Osteoblast (primary cell): ENCODE measurements around the gene SLC8A2. TPM values are rescaled to one million over a fixed set of nuclear protein-coding genes. Genes with fewer than 3 reads are reported as not detected.

ENCODE experiments used
- DNase-seq: peaks from one replicate; pipeline ENCODE4 v3.0.0; 2011; ENCODE audit warnings: low spot score, mixed read lengths; ENCODE audit not compliant: insufficient read length; ENCODE audit errors: missing footprints
- H2AFZ ChIP-seq: 2 replicates; pipeline ENCODE4 v1.6.0; 2011; ENCODE audit warnings: mild to moderate bottlenecking, low read length
- H3K27ac ChIP-seq: 2 replicates; pipeline ENCODE4 v1.5.1; 2011; ENCODE audit warnings: mild to moderate bottlenecking, low read depth, low read length, moderate library complexity
- H3K27me3 ChIP-seq: 2 replicates; pipeline ENCODE4 v1.6.0; 2012; ENCODE audit warnings: mild to moderate bottlenecking, control low read depth, inconsistent platforms, low read length, moderate library complexity; ENCODE audit not compliant: insufficient read depth
- H3K36me3 ChIP-seq: 2 replicates; pipeline ENCODE4 v1.5.1; 2011; ENCODE audit warnings: mild to moderate bottlenecking, low read length, control low read depth, moderate library complexity; ENCODE audit not compliant: insufficient read depth
- H3K4me1 ChIP-seq: 2 replicates; pipeline ENCODE4 v1.5.1; 2011; ENCODE audit warnings: mild to moderate bottlenecking, low read length, control low read depth, moderate library complexity; ENCODE audit not compliant: insufficient read depth
- H3K4me2 ChIP-seq: 2 replicates; pipeline ENCODE4 v1.6.0; 2011; ENCODE audit warnings: mild to moderate bottlenecking, low read length; ENCODE audit not compliant: insufficient read depth
- H3K4me3 ChIP-seq: fragments of 200-600 bp; sonication (generic); 3 replicates; pipeline ENCODE4 v1.5.1; 2012; ENCODE audit warnings: mild to moderate bottlenecking, low read length, inconsistent platforms; ENCODE audit not compliant: insufficient read depth
- H3K79me2 ChIP-seq: 2 replicates; pipeline ENCODE4 v1.6.0; 2012; ENCODE audit warnings: mild to moderate bottlenecking, low read length, control low read depth, inconsistent platforms; ENCODE audit not compliant: insufficient read depth
- H3K9me3 ChIP-seq: 2 replicates; pipeline ENCODE4 v1.5.1; 2011; ENCODE audit warnings: low read depth, low read length, control low read depth
- H4K20me1 ChIP-seq: 2 replicates; pipeline ENCODE4 v1.6.0; 2012; ENCODE audit warnings: mild to moderate bottlenecking, low read length, control low read depth; ENCODE audit not compliant: insufficient read depth
- CTCF ChIP-seq: IDR thresholded peaks from 2 replicates; pipeline ENCODE4 v1.5.1; 2011; ENCODE audit warnings: mild to moderate bottlenecking, low read depth, low read length, moderate library complexity; ENCODE audit errors: extremely low read depth
- total RNA-seq: library from RNA; depleted of rRNA; stranded (reverse); fragments of >200 nt; gene quantifications from 2 replicates; pipeline ENCODE4 v1.2.3, GENCODE V29; 2012

The SLC8A2 gene
- total RNA-seq, 1 donor, result 0.36 TPM

DNA sequence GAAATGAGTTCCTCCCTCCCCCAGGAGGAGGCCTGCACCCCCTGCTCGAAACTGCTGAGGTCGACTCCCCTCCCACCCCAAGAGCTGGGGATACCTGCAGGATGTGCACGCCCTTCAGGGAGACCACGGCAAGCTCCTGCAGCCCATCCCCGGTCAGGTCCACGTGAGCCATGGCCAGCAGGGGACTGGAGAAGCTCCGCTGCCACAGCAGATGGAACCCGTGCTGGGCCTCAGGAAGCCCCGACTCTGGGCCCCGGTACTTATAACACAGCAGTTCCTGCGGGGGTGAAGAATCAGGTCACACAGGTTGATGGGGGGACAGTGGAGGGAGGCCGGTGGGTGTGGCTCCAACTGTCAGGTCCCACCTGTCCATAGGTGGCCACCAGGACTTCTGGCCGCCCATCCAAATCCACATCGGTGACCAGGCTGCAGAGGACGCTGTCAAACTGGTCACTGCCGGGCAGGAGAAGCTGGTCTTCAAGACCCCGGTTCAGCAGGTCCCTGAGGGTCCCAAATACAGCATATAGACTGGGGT, 4.8 kb upstream of the SLC8A2 start:
- no peaks in the 10 kb centered on the region for H3K36me3 ChIP-seq
- H3K4me2 ChIP-seq, result no peak overlapping the region
- TF ChIP-seq CTCF, result no peak
- H4K20me1 ChIP-seq, result no peaks in the 10 kb centered on the region
- peaks cover 4% of the 10 kb centered on the region for H3K4me1 ChIP-seq
- no peak overlapping the region for H3K27ac ChIP-seq
- no peak overlapping the region for H3K4me3 ChIP-seq
- no peak overlapping the region for H2AFZ ChIP-seq
- H3K27me3 ChIP-seq, result peaks cover 2% of the 10 kb centered on the region
- no peaks in the 10 kb centered on the region for H3K9me3 ChIP-seq
- H3K79me2 ChIP-seq, result no peaks in the 10 kb centered on the region
- no peak for DNase-seq

DNA sequence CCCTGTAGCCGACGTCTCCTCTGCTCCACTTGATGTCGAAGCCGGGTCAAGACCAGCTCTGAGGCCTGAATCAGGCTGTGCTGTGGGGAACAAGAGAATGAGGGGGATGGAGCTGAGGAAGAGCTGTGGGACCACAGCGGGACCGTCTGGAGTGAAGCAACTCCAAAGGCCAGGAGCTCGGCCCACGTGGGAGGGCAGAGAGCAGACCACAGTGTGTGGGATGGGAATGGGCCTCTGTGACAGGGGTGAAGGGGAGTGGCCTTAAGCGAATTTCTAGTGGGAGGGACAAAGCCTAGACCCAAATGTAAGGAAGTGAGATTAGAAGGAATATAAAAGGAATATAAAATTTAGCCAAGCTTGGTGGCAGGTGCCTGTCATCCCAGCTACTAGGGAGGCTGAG, 3.8 kb upstream of the SLC8A2 start:
- no peak for TF ChIP-seq CTCF
- no peak overlapping the region for H2AFZ ChIP-seq
- H3K4me2 ChIP-seq, result no peak overlapping the region
- H3K9me3 ChIP-seq, result no peaks in the 10 kb centered on the region
- H3K4me3 ChIP-seq, result no peak overlapping the region
- no peak overlapping the region for H3K27ac ChIP-seq
- no peaks in the 10 kb centered on the region for H3K36me3 ChIP-seq
- H4K20me1 ChIP-seq, result no peaks in the 10 kb centered on the region
- H3K4me1 ChIP-seq, result peaks cover 4% of the 10 kb centered on the region
- H3K27me3 ChIP-seq, result peaks cover 13% of the 10 kb centered on the region
- no peak for DNase-seq
- H3K79me2 ChIP-seq, result no peaks in the 10 kb centered on the region

- Histone ChIP-seq H2AFZ (no peak overlapping the region), H3K4me2 (no peak overlapping the region), H3K36me3 (no peaks in the 10 kb centered on the region), H3K27me3 (peaks cover 33% of the 10 kb centered on the region), H4K20me1 (no peaks in the 10 kb centered on the region), H3K4me1 (peaks cover 4% of the 10 kb centered on the region), H3K27ac (no peak overlapping the region), H3K9me3 (no peaks in the 10 kb centered on the region), H3K4me3 (no peak overlapping the region), H3K79me2 (no peaks in the 10 kb centered on the region)
- TF ChIP-seq CTCF, result no peak
- no peak for DNase-seq
Observed at GRCh38 chr19:47473336-47473735, 1.6 kb upstream of the SLC8A2 start.

DNA sequence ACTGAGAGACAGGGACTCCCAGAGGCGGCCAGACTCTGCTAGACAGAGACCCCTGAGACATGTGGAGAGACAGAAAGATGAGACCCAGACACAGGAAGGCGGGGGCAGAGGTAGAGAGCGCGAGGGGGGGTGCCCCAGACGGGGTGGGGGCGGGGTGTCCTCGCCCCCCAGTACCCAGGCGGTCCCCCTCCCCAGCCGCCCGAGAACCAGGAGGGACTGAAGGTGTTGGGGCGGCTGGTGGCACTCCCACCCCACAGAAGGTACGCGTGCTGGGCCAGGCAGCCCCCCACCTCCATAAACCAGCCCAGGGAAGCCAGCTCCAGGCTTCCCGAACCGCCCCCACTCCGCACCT, 336 bp downstream of the SLC8A2 start:
- Histone ChIP-seq H3K79me2 (no peaks in the 10 kb centered on the region), H3K27ac (no peak overlapping the region), H3K27me3 (peaks cover 43% of the 10 kb centered on the region), H3K36me3 (no peaks in the 10 kb centered on the region), H3K9me3 (no peaks in the 10 kb centered on the region), H2AFZ (no peak overlapping the region), H4K20me1 (no peaks in the 10 kb centered on the region), H3K4me2 (no peak overlapping the region), H3K4me3 (no peak overlapping the region), H3K4me1 (peaks cover 4% of the 10 kb centered on the region)
- no peak for TF ChIP-seq CTCF
- no peak for DNase-seq
